H1 (cell line): ENCODE data around the gene ADRB1. TPM values are rescaled to one million over a fixed set of nuclear protein-coding genes. Genes with fewer than 3 reads are reported as not detected.

Experiments used
- CTCF ChIA-PET: fragments of 300-600 bp; sonication (Branson Sonifier 250); formaldehyde crosslinking; loops from one replicate; lab custom pipeline; 2021; ENCODE audit not compliant: partially characterized antibody; lab: Charles Lee
- POLR2A ChIA-PET: fragments of 300-600 bp; sonication (Branson Sonifier 250); formaldehyde crosslinking; loops from one replicate; lab custom pipeline; 2021; ENCODE audit warnings: inconsistent platforms; ENCODE audit not compliant: partially characterized antibody; lab: Charles Lee
- DNase-seq, 2 experiments: peaks; one replicate each; pipeline versions ENCODE4 v3.0.0 to v3.0.0-alpha.2; 2010 to 2022; ENCODE audit warnings: low spot score in 2 of 2, low read depth in 1 of 2, mixed read lengths in 1 of 2
- FAIRE-seq: peaks from 2 replicates; lab custom pipeline; 2011; peaks lifted over from hg19 to GRCh38; lab: Jason Lieb, UNC
- H2AFZ ChIP-seq: 2 replicates; pipeline ENCODE4 v1.8.1; 2012; ENCODE audit warnings: low read length, inconsistent platforms
- H2AK5ac ChIP-seq: 2 replicates; pipeline ENCODE4 v1.6.1; 2013; ENCODE audit warnings: low read depth, low read length
- H2BK120ac ChIP-seq: replicated peaks from 2 replicates; pipeline ENCODE3; 2013; ENCODE audit warnings: low read depth, low read length, inconsistent platforms
- H2BK12ac ChIP-seq: 2 replicates; pipeline ENCODE4 v1.6.1; 2013; ENCODE audit warnings: low read depth, low read length
- H2BK15ac ChIP-seq: 2 replicates; pipeline ENCODE4 v1.6.1; 2013; ENCODE audit warnings: low read length
- H2BK20ac ChIP-seq: 2 replicates; pipeline ENCODE4 v1.6.1; 2013; ENCODE audit warnings: low read length
- H2BK5ac ChIP-seq: 2 replicates; pipeline ENCODE4 v1.6.1; 2013; ENCODE audit warnings: low read depth, low read length
- H3K14ac ChIP-seq: 2 replicates; pipeline ENCODE4 v1.6.1; 2013; ENCODE audit warnings: inconsistent platforms; ENCODE audit not compliant: insufficient read length
- H3K18ac ChIP-seq: 2 replicates; pipeline ENCODE4 v1.6.1; 2013; ENCODE audit warnings: low read length; ENCODE audit errors: extremely low read depth
- H3K23ac ChIP-seq: 2 replicates; pipeline ENCODE4 v1.6.1; 2013; ENCODE audit warnings: inconsistent platforms; ENCODE audit not compliant: insufficient read length
- H3K23me2 ChIP-seq: 2 replicates; pipeline ENCODE4 v1.6.1; 2013; ENCODE audit warnings: low read depth, low read length
- H3K27ac ChIP-seq: 2 replicates; pipeline ENCODE4 v1.6.1; 2011; ENCODE audit warnings: low read depth, low read length, inconsistent platforms
- H3K27me3 ChIP-seq, 4 experiments: replicated peaks in 1 of 4; 1 replicate in 1 of 4; 2 replicates in 3 of 4; pipeline versions ENCODE4 v1.6.1 to v1.8.1; 2011 to 2013; ENCODE audit warnings: low read length in 3 of 4, mild to moderate bottlenecking in 3 of 4, inconsistent platforms in 2 of 4, mixed read lengths in 2 of 4, moderate library complexity in 1 of 4; ENCODE audit not compliant: control insufficient read depth in 3 of 4, insufficient read depth in 3 of 4; ENCODE audit errors: extremely low read depth in 1 of 4
- H3K36me3 ChIP-seq, 4 experiments: 2 replicates each; pipeline versions ENCODE4 v1.6.1 to v1.8.1; 2011 to 2013; ENCODE audit warnings: mild to moderate bottlenecking in 4 of 4, low read length in 3 of 4, moderate library complexity in 2 of 4, control low read depth in 1 of 4, inconsistent platforms in 1 of 4; ENCODE audit not compliant: insufficient read depth in 4 of 4, control insufficient read depth in 2 of 4
- H3K4ac ChIP-seq: replicated peaks from 2 replicates; pipeline ENCODE3; 2013; ENCODE audit warnings: low read length, low read depth, mixed read lengths, inconsistent platforms; ENCODE audit not compliant: insufficient read length
- H3K4me1 ChIP-seq, 4 experiments: replicated peaks in 1 of 4; 1 replicate in 1 of 4; 2 replicates in 3 of 4; pipeline versions ENCODE4 v1.6.1 to v1.8.1; 2011 to 2013; ENCODE audit warnings: low read length in 3 of 4, inconsistent platforms in 2 of 4, mixed read lengths in 1 of 4; ENCODE audit not compliant: insufficient read depth in 4 of 4, control insufficient read depth in 3 of 4
- H3K4me2 ChIP-seq, 2 experiments: 2 replicates each; pipeline versions ENCODE4 v1.6.1 to v1.8.1; 2011 to 2013; ENCODE audit warnings: low read depth in 2 of 2, low read length in 2 of 2, control low read depth in 1 of 2, inconsistent platforms in 1 of 2, mild to moderate bottlenecking in 1 of 2; ENCODE audit not compliant: insufficient read depth in 1 of 2
- H3K4me3 ChIP-seq, 4 experiments: fragments of 200-600, 300-600 bp in 1 of 4; sonication (generic), shearing (Covaris generic), sonication (Bioruptor Twin) in 1 of 4; 2 replicates each; pipeline versions ENCODE4 v1.5.1 to v1.8.1; 2011 to 2016; ENCODE audit warnings: low read length in 4 of 4, low read depth in 3 of 4, control low read depth in 2 of 4, inconsistent platforms in 2 of 4, mild to moderate bottlenecking in 2 of 4, mixed read lengths in 1 of 4, moderate library complexity in 1 of 4; ENCODE audit not compliant: insufficient read depth in 2 of 4; ENCODE audit errors: extremely low read depth in 1 of 4
- H3K56ac ChIP-seq: replicated peaks from 2 replicates; pipeline ENCODE3; 2013; ENCODE audit warnings: low read depth, mild to moderate bottlenecking, mixed read lengths, low read length, inconsistent platforms; ENCODE audit not compliant: insufficient read length
- H3K79me1 ChIP-seq: 2 replicates; pipeline ENCODE4 v1.6.1; 2013; ENCODE audit warnings: low read depth, low read length, control low read depth
- H3K79me2 ChIP-seq, 2 experiments: 2 replicates each; pipeline versions ENCODE4 v1.6.1 to v1.8.1; 2012 to 2013; ENCODE audit warnings: low read length in 2 of 2, mild to moderate bottlenecking in 2 of 2, inconsistent platforms in 1 of 2; ENCODE audit not compliant: insufficient read depth in 2 of 2, control insufficient read depth in 1 of 2
- H3K9ac ChIP-seq, 4 experiments: replicated peaks in 1 of 4; 1 replicate in 1 of 4; 2 replicates in 3 of 4; pipeline versions ENCODE4 v1.6.1 to v1.8.1; 2011 to 2013; ENCODE audit warnings: low read depth in 3 of 4, low read length in 3 of 4, control low read depth in 2 of 4, mild to moderate bottlenecking in 2 of 4, moderate library complexity in 2 of 4, inconsistent platforms in 1 of 4; ENCODE audit errors: extremely low read depth in 1 of 4
- H3K9me3 ChIP-seq, 2 experiments: 2 replicates each; pipeline versions ENCODE4 v1.6.1 to v1.8.1; 2012 to 2013; ENCODE audit warnings: mild to moderate bottlenecking in 2 of 2, moderate library complexity in 2 of 2, control low read depth in 1 of 2, inconsistent platforms in 1 of 2, low read depth in 1 of 2, low read length in 1 of 2, mixed read lengths in 1 of 2; ENCODE audit not compliant: insufficient read depth in 2 of 2
- H4K20me1 ChIP-seq, 2 experiments: replicated peaks in 1 of 2; 2 replicates each; pipeline versions ENCODE3 to v1.8.1; 2011 to 2013; ENCODE audit warnings: inconsistent platforms in 2 of 2, low read length in 2 of 2, mild to moderate bottlenecking in 1 of 2; ENCODE audit not compliant: insufficient read depth in 2 of 2, control insufficient read depth in 1 of 2
- H4K5ac ChIP-seq: 2 replicates; pipeline ENCODE4 v1.6.1; 2013; ENCODE audit warnings: low read length, low read depth, mixed read lengths, inconsistent platforms; ENCODE audit not compliant: insufficient read length
- H4K8ac ChIP-seq: 2 replicates; pipeline ENCODE4 v1.8.0; 2013; ENCODE audit warnings: mild to moderate bottlenecking, moderate library complexity, low read length, inconsistent platforms; ENCODE audit not compliant: insufficient read depth; ENCODE audit errors: extremely low read depth
- H4K91ac ChIP-seq: replicated peaks from 2 replicates; pipeline ENCODE3; 2013; ENCODE audit warnings: low read length, mixed read lengths, inconsistent platforms; ENCODE audit not compliant: insufficient read length
- CEBPB ChIP-seq: IDR thresholded peaks from 2 replicates; pipeline ENCODE4 v1.6.1; 2012; ENCODE audit warnings: low read depth, low read length
- CHD1 ChIP-seq: IDR thresholded peaks from 2 replicates; pipeline ENCODE4 v1.6.1; 2012; ENCODE audit warnings: low read depth, low read length, improper control_type of control experiment
- HDAC6 ChIP-seq: IDR thresholded peaks from one replicate; pipeline ENCODE4 v1.7.1; 2012; ENCODE audit warnings: low read depth, mild to moderate bottlenecking, inconsistent platforms, low read length, moderate library complexity
- NRF1 ChIP-seq: IDR thresholded peaks from 2 replicates; pipeline ENCODE4 v1.6.1; 2011; ENCODE audit warnings: mild to moderate bottlenecking, low read depth, low read length, improper control_type of control experiment
- PHF8 ChIP-seq: fragments of 200-600 bp; sonication (generic); conservative IDR thresholded peaks from 2 replicates; pipeline ENCODE4 v1.7.1; 2012; ENCODE audit warnings: low read depth, mild to moderate bottlenecking, inconsistent platforms, low read length, moderate library complexity
- POU5F1 ChIP-seq: IDR thresholded peaks from 2 replicates; pipeline ENCODE4 v1.6.1; 2011; ENCODE audit warnings: low read depth, mild to moderate bottlenecking, low read length, moderate library complexity
- RXRA ChIP-seq: IDR thresholded peaks from 2 replicates; pipeline ENCODE4 v1.6.1; 2011; ENCODE audit warnings: low read depth, mild to moderate bottlenecking, low read length, moderate library complexity; ENCODE audit not compliant: insufficient read depth
- SIN3A ChIP-seq, 2 experiments: IDR thresholded peaks in 1 of 2; conservative IDR thresholded peaks in 1 of 2; 2 replicates each; pipeline ENCODE4 v1.6.1; 2011 to 2012; ENCODE audit warnings: low read length in 2 of 2, improper control_type of control experiment in 1 of 2, low read depth in 1 of 2, mild to moderate bottlenecking in 1 of 2
- SUZ12 ChIP-seq: fragments of 200-600 bp; sonication (generic); IDR thresholded peaks from 2 replicates; pipeline ENCODE4 v1.6.1; 2012; ENCODE audit warnings: mild to moderate bottlenecking, inconsistent platforms, low read length, moderate library complexity, mixed read lengths
- TBP ChIP-seq: IDR thresholded peaks from 2 replicates; pipeline ENCODE4 v1.6.1; 2011; ENCODE audit warnings: low read depth, low read length, improper control_type of control experiment
- WGBS, 2 experiments: shearing (Covaris generic) in 1 of 2; methylation state at CpG; one replicate each; pipeline versions ENCODE4 v1.1.6 to v1.1.7; 2013 to 2015; ENCODE audit warnings: low lambda C conversion rate in 2 of 2, mixed read lengths in 2 of 2, inconsistent platforms in 1 of 2, low coverage in 1 of 2, missing lambda C conversion rate in 1 of 2; ENCODE audit not compliant: insufficient replicate concordance in 2 of 2, insufficient coverage in 1 of 2, insufficient read length in 1 of 2; ENCODE audit errors: extremely low coverage in 1 of 2, missing lambda C conversion rate in 1 of 2; 5-methylcytosine and 5-hydroxymethylcytosine counted together
- polyA plus RNA-seq, 7 experiments: library from polyadenylated mRNA; depleted of rRNA in 3 of 7; stranded (reverse) in 5 of 7; unstranded in 2 of 7; fragments of >200 nt in 5 of 7; fragments of 200-250 nt in 2 of 7; gene quantifications; 1 replicate in 5 of 7; 2 replicates in 1 of 7; 4 replicates in 1 of 7; pipeline versions ENCODE4 v1.2.1 to v1.2.3, GENCODE V29; 2011 to 2013; ENCODE audit warnings: missing spikeins in 2 of 7, mixed read lengths in 2 of 7
- total RNA-seq: library from RNA; stranded (reverse); fragmentation: NEBNext Ultra II Directional; extraction: Animal tissue kit (Norgen Biotek cat#: 25700); gene quantifications from 2 replicates; pipeline ENCODE4 v1.2.1, GENCODE V29; 2021

Gene ADRB1
- total and polyA plus RNA-seq, 2 of the 8 experiments (the other 6 are each of a cell fraction or from before 2014, with no cell fraction given), result 0.14 to 0.48 TPM

DNA sequence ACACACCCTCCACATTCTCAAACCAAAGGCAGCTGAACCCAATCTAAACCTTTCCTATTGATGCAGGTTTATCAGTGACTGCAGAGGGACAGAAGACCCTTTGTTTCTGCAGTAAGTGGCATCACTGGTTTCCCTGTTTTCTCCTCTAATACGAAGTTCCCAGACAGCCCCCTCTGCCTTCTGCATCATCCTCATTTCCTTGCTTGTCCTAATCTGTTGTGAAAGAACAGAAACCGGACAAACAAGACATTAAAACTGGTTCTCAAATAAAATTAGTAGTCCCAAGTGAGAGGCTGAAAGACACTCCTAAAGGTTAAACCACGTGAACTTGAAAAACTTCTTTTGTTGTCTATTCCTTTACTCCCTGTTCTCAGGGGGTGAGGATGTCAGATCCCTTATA lies 10.1 kb upstream of the ADRB1 start:
- H3K4me2 ChIP-seq, result no peak overlapping the region
- no peak overlapping the region for H3K27ac ChIP-seq
- H2BK5ac ChIP-seq, result no peak overlapping the region
- H3K18ac ChIP-seq, result no peak overlapping the region
- H2BK120ac ChIP-seq, result no peak overlapping the region
- no peak overlapping the region for H3K23ac ChIP-seq
- H3K9ac ChIP-seq, result no peak overlapping the region
- no peak overlapping the region for H4K91ac ChIP-seq
- no peak overlapping the region for H4K5ac ChIP-seq
- 81% methylated on average over 3 of the region's 3 CpGs; no CpG with 5 or more reads in 1 of the 2 experiments for WGBS, 2 experiments
- H3K79me2 ChIP-seq, result no peaks in the 10 kb centered on the region
- POLR2A ChIA-PET, result no interaction called here
- DNase-seq (no peak), FAIRE-seq (no peak)
- no peaks in the 10 kb centered on the region for H3K9me3 ChIP-seq
- no peak overlapping the region for H4K8ac ChIP-seq
- H3K4me3 ChIP-seq, result no peak overlapping the region
- no peaks in the 10 kb centered on the region for H3K79me1 ChIP-seq
- no peak overlapping the region for H2AFZ ChIP-seq
- no peaks in the 10 kb centered on the region; the same call in 1 of the 2 replicates for H3K23me2 ChIP-seq
- H3K56ac ChIP-seq, result no peak overlapping the region
- CTCF ChIA-PET, result interaction anchor here (0.9 kb wide), 1 partner anchor 45 kb away, joined by 3 read pairs; no protein-coding TSS in a partner anchor
- H2BK12ac ChIP-seq, result no peak overlapping the region
- H3K14ac ChIP-seq, result no peak overlapping the region
- H2BK15ac ChIP-seq, result no peak overlapping the region
- H4K20me1 ChIP-seq, result no peaks in the 10 kb centered on the region
- H3K27me3 ChIP-seq, result no peaks in the 10 kb centered on the region
- H2AK5ac ChIP-seq, result no peak overlapping the region
- H2BK20ac ChIP-seq, result no peak overlapping the region
- H3K4me1 ChIP-seq, result no peaks in the 10 kb centered on the region
- no peaks in the 10 kb centered on the region for H3K36me3 ChIP-seq
- H3K4ac ChIP-seq, result no peak overlapping the region
- TF ChIP-seq CHD1 (no peak), SIN3A (conservative IDR thresholded peaks at IDR 0.05 in 1 of 2, IDR thresholded peaks at IDR 0.05 in 1 of 2; ENCODE audit: low read depth in 1 of 2, low read length in 2 of 2) (no peak), POU5F1 (no peak), HDAC6 (no peak), NRF1 (no peak), CEBPB (no peak), RXRA (no peak), TBP (no peak), SUZ12 (no peak), PHF8 (no peak)
